GM19468 (cell line): ENCODE data around the gene MORC3.
A peak's percentile ranks its signal among the peaks of the same experiment; 100 is the strongest.
"Not testable (repeated sequence)": the region's sequence is repeated elsewhere in the genome, so short reads cannot be mapped to it uniquely, and the experiment has no call there.

Experiments used
- ATAC-seq: cut with Tn5 transposase; IDR thresholded peaks from one replicate; pipeline ENCODE4 v1.9.1; 2021; ENCODE audit warnings: mild to moderate bottlenecking, moderate library complexity, moderate number of reproducible peaks; ENCODE audit not compliant: unreplicated experiment; ENCODE audit errors: extremely low read depth

MORC3 gene

GRCh38 chr21:36319767-36320420 is at the start of gene MORC3:
Gene MORC3 (plus strand): TSS chr21:36320197. CDS start chr21:36320265, 68 bp downstream.
- peak; percentile 96 for ATAC-seq

- not testable (repeated sequence) for ATAC-seq
These were observed 49.0 kb upstream of the MORC3 start for GRCh38 chr21:36270786-36271695.

- ATAC-seq: no peak
These were observed 45.9 kb upstream of the MORC3 start for GRCh38 chr21:36274128-36274527.

- no peak for ATAC-seq
These were observed 37.3 kb upstream of the MORC3 start for GRCh38 chr21:36282568-36283230.

GRCh38 chr21:36283231-36283622 is 36.8 kb upstream of the MORC3 start:
- ATAC-seq: not testable (repeated sequence)

GRCh38 chr21:36288651-36289243 is 31.2 kb upstream of the MORC3 start:
- ATAC-seq: no peak

GRCh38 chr21:36291509-36291908 is 28.5 kb upstream of the MORC3 start:
- no peak for ATAC-seq

GRCh38 chr21:36297406-36297937 is 22.5 kb upstream of the MORC3 start:
- no peak for ATAC-seq

- ATAC-seq: peak; percentile 98
These were observed 21.9 kb upstream of the MORC3 start for GRCh38 chr21:36297938-36298572.

GRCh38 chr21:36306872-36307534 is 13.0 kb upstream of the MORC3 start:
- no peak for ATAC-seq

- ATAC-seq: no peak
These were observed 10.0 kb upstream of the MORC3 start for GRCh38 chr21:36310016-36310415.

- ATAC-seq: not testable (repeated sequence)
These were observed 6.6 kb upstream of the MORC3 start for GRCh38 chr21:36313446-36313845.

GRCh38 chr21:36316045-36316444 is 4.0 kb upstream of the MORC3 start:
- not testable (repeated sequence) for ATAC-seq

- no peak for ATAC-seq
These were observed 3.0 kb upstream of the MORC3 start for GRCh38 chr21:36316872-36317484.

GRCh38 chr21:36319406-36319766 is 611 bp upstream of the MORC3 start:
- not testable (repeated sequence) for ATAC-seq

- ATAC-seq: no peak
These were observed 676 bp downstream of the MORC3 start for GRCh38 chr21:36320421-36321324.

GRCh38 chr21:36321325-36322082 is 1.5 kb downstream of the MORC3 start:
- no peak for ATAC-seq
